Endothelial cell of umbilical vein (primary cell): ENCODE measurements around the gene NEK2. TPM values are rescaled to one million over a fixed set of nuclear protein-coding genes. Genes with fewer than 3 reads are reported as not detected.

Experiments used
- BruUV-seq: library from RNA; stranded (reverse); fragments of 400-500 nt; replicated peaks from 2 replicates; lab custom pipeline; 2021; lab: Mats Ljungman, UMichigan
- CTCF ChIA-PET: fragments of 300-600, 350-600 bp; sonication (Branson Sonifier 250); formaldehyde crosslinking; loops from one replicate; lab custom pipeline; 2021; ENCODE audit warnings: antibody characterized with exemption, inconsistent platforms; lab: Charles Lee
- POLR2A ChIA-PET: fragments of 300-600, 350-600 bp; sonication (Branson Sonifier 250); formaldehyde crosslinking; loops from one replicate; lab custom pipeline; 2021; ENCODE audit warnings: antibody characterized with exemption, inconsistent platforms; lab: Charles Lee
- DNase-seq: peaks from one replicate; pipeline ENCODE4 v3.0.0-alpha.2; 2011; ENCODE audit warnings: low read depth, low spot score
- FAIRE-seq: peaks from 2 replicates; lab custom pipeline; 2011; peaks lifted over from hg19 to GRCh38; lab: Jason Lieb, UNC
- H2AFZ ChIP-seq: 2 replicates; pipeline ENCODE4 v1.6.0; 2012; ENCODE audit warnings: low read depth, low read length, control low read depth, inconsistent platforms
- H3K27ac ChIP-seq: 2 replicates; pipeline ENCODE4 v1.5.1; 2011; ENCODE audit warnings: low read depth, mild to moderate bottlenecking, control low read depth, low read length, moderate library complexity; ENCODE audit not compliant: insufficient read depth
- H3K27me3 ChIP-seq, 2 experiments: 2 replicates each; pipeline versions ENCODE4 v1.6.0 to v1.6.1; 2011; ENCODE audit warnings: low read length in 2 of 2, mixed read lengths in 1 of 2; ENCODE audit not compliant: control insufficient read depth in 2 of 2, insufficient read depth in 2 of 2
- H3K36me3 ChIP-seq, 2 experiments: 2 replicates in 1 of 2; 3 replicates in 1 of 2; pipeline ENCODE4 v1.5.1; 2011; ENCODE audit warnings: low read length in 2 of 2, mild to moderate bottlenecking in 1 of 2, moderate library complexity in 1 of 2; ENCODE audit not compliant: control insufficient read depth in 2 of 2, insufficient read depth in 2 of 2; ENCODE audit errors: extremely low read depth in 1 of 2
- H3K4me1 ChIP-seq: 3 replicates; pipeline ENCODE4 v1.5.1; 2011; ENCODE audit warnings: mild to moderate bottlenecking, low read length; ENCODE audit not compliant: control insufficient read depth, insufficient read depth; ENCODE audit errors: extremely low read depth
- H3K4me2 ChIP-seq: 2 replicates; pipeline ENCODE4 v1.6.1; 2011; ENCODE audit warnings: low read length, control low read depth, mixed read lengths; ENCODE audit not compliant: insufficient read depth
- H3K4me3 ChIP-seq, 3 experiments: fragments of 200-600 bp in 1 of 3; sonication (generic), shearing (Covaris generic) in 1 of 3; replicated peaks in 1 of 3; 2 replicates each; pipeline ENCODE4 v1.5.1; 2011 to 2016; ENCODE audit warnings: control low read depth in 3 of 3, low read length in 3 of 3, mild to moderate bottlenecking in 2 of 3, inconsistent platforms in 1 of 3, low read depth in 1 of 3, moderate library complexity in 1 of 3; ENCODE audit not compliant: insufficient read depth in 1 of 3
- H3K79me2 ChIP-seq: 2 replicates; pipeline ENCODE4 v1.6.0; 2012; ENCODE audit warnings: low read length, inconsistent platforms; ENCODE audit not compliant: control insufficient read depth, insufficient read depth
- H3K9ac ChIP-seq: replicated peaks from 2 replicates; pipeline ENCODE3; 2011; ENCODE audit warnings: low read length, control low read depth; ENCODE audit not compliant: insufficient read depth; ENCODE audit errors: extremely low read depth
- H3K9me1 ChIP-seq: replicated peaks from 3 replicates; pipeline ENCODE4 v1.6.0; 2011; ENCODE audit warnings: mild to moderate bottlenecking, low read length; ENCODE audit not compliant: control insufficient read depth, insufficient read depth; ENCODE audit errors: extremely low read depth
- H3K9me3 ChIP-seq: replicated peaks from 2 replicates; pipeline ENCODE4 v1.5.1; 2012; ENCODE audit warnings: low read length, inconsistent platforms; ENCODE audit not compliant: control insufficient read depth, insufficient read depth
- H4K20me1 ChIP-seq: replicated peaks from 2 replicates; pipeline ENCODE3; 2011; ENCODE audit warnings: mild to moderate bottlenecking, low read length; ENCODE audit not compliant: control insufficient read depth, insufficient read depth; ENCODE audit errors: extremely low read depth
- EZH2 ChIP-seq: IDR thresholded peaks from 2 replicates; pipeline ENCODE4 v1.6.1; 2012; ENCODE audit warnings: borderline replicate concordance, low read depth, mild to moderate bottlenecking, moderate library complexity, low read length, inconsistent platforms; ENCODE audit not compliant: severe bottlenecking
- FOS ChIP-seq: IDR thresholded peaks from 2 replicates; pipeline ENCODE4 v1.6.1; 2011; ENCODE audit warnings: mild to moderate bottlenecking, low read length, moderate library complexity, borderline replicate concordance; ENCODE audit not compliant: insufficient read depth
- GATA2 ChIP-seq: IDR thresholded peaks from 2 replicates; pipeline ENCODE4 v1.7.0; 2011; ENCODE audit warnings: low read depth, mild to moderate bottlenecking, moderate library complexity, mixed read lengths, low read length; ENCODE audit not compliant: insufficient read length, insufficient read depth
- JUN ChIP-seq: IDR thresholded peaks from 2 replicates; pipeline ENCODE4 v1.6.1; 2011; ENCODE audit warnings: borderline replicate concordance, low read depth; ENCODE audit not compliant: insufficient read length, insufficient read depth
- MYC ChIP-seq: IDR thresholded peaks from one replicate; pipeline ENCODE4 v1.6.1; 2011; ENCODE audit warnings: mild to moderate bottlenecking, low read depth, low read length
- POLR2A ChIP-seq: IDR thresholded peaks from 2 replicates; pipeline ENCODE4 v1.6.1; 2012; ENCODE audit warnings: low read depth, mild to moderate bottlenecking, control low read depth, low read length
- POLR2AphosphoS5 ChIP-seq: IDR thresholded peaks from 2 replicates; pipeline ENCODE4 v1.6.1; 2012; ENCODE audit warnings: low read depth, mild to moderate bottlenecking, control low read depth, low read length, moderate library complexity; ENCODE audit not compliant: insufficient read depth
- dilution Hi-C: fragments of 300-500 bp; cut with MboI; formaldehyde crosslinking; loops from one replicate; pipeline ENCODE4 v1.15.0; 2019; ENCODE audit warnings: low sequenced_read_pairs; ENCODE audit not compliant: extremely low pct_ligation_motif_present
- intact Hi-C: fragments of 100-400 bp; cut with micrococcal nuclease; formaldehyde crosslinking; loops from one replicate; pipeline ENCODE4 v1.10.0; 2022
- polyA plus RNA-seq, 4 experiments: library from polyadenylated mRNA; depleted of rRNA in 3 of 4; stranded (reverse) in 3 of 4; unstranded in 1 of 4; fragments of >200 nt; gene quantifications; 2 replicates each; pipeline versions ENCODE4 v1.2.1 to v1.2.3, GENCODE V29; 2011 to 2012; ENCODE audit warnings: missing spikeins in 1 of 4
- total RNA-seq: library from RNA; stranded (reverse); gene quantifications from 2 replicates; pipeline ENCODE4 v1.2.3, GENCODE V29; 2021
- TF ChIP-seq, protein P1 (sequence below): IDR thresholded peaks from 2 replicates; pipeline ENCODE4 v1.6.1; 2011; ENCODE audit not compliant: insufficient read depth, insufficient read length
- TF ChIP-seq, protein P2 (sequence below), 2 donors: IDR thresholded peaks; 1 replicate in 1 of 2; 2 replicates in 1 of 2; pipeline ENCODE4 v1.5.1; 2011; ENCODE audit warnings: low read length in 2 of 2, mild to moderate bottlenecking in 2 of 2, moderate library complexity in 2 of 2, control low read depth in 1 of 2, inconsistent platforms in 1 of 2, low read depth in 1 of 2; ENCODE audit not compliant: insufficient read depth in 1 of 2; ENCODE audit errors: extremely low read depth in 1 of 2

NEK2 gene
- total and polyA plus RNA-seq, 2 donors (not counting 3 experiments of a cell fraction or from before 2014, with no cell fraction given), result 6.6 to 19.0 TPM

DNA sequence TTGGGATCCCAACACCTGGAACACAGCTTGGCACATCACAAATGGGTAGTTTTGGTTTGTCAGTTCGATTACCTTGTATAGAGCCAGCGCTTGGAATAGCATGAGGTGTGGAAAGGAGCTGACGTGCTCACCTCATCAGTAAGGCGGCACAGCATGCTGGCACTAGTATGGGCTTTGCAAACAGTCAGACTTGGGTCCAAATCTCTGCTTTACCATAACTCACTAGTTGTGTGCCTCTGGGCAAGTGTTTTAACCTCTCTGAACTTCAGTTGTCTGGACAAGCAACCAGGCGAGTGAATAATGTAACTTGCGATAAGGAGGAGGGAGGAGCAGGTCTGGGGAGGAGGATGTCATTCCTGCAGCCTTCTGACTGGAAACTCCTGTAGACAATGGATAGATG is 26.3 kb upstream of the NEK2 start:
- dilution Hi-C loops (no loop called here), intact Hi-C loops (no loop called here)
- H3K4me3 ChIP-seq, result no peak overlapping the region
- ChIA-PET POLR2A (no interaction called here), CTCF (interaction anchor here (0.7 kb wide), 1 partner anchor 97 kb away, joined by 3 read pairs; no protein-coding TSS in a partner anchor)
- H4K20me1 ChIP-seq, result no peaks in the 10 kb centered on the region
- peaks cover 10 to 11% of the 10 kb centered on the region in 2 experiments for H3K27me3 ChIP-seq
- H2AFZ ChIP-seq, result no peak overlapping the region
- H3K4me1 ChIP-seq, result no peaks in the 10 kb centered on the region
- FAIRE-seq (no peak), DNase-seq (no peak)
- no peaks in the 10 kb centered on the region for H3K9me1 ChIP-seq
- no peak overlapping the region for H3K27ac ChIP-seq
- TF ChIP-seq FOS (no peak), POLR2AphosphoS5 (no peak), POLR2A (no peak), EZH2 (no peak), GATA2 (no peak), MYC (no peak), JUN (no peak)
- TF ChIP-seq, protein P1, sequence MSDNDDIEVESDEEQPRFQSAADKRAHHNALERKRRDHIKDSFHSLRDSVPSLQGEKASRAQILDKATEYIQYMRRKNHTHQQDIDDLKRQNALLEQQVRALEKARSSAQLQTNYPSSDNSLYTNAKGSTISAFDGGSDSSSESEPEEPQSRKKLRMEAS, result no peak
- TF ChIP-seq, protein P2, sequence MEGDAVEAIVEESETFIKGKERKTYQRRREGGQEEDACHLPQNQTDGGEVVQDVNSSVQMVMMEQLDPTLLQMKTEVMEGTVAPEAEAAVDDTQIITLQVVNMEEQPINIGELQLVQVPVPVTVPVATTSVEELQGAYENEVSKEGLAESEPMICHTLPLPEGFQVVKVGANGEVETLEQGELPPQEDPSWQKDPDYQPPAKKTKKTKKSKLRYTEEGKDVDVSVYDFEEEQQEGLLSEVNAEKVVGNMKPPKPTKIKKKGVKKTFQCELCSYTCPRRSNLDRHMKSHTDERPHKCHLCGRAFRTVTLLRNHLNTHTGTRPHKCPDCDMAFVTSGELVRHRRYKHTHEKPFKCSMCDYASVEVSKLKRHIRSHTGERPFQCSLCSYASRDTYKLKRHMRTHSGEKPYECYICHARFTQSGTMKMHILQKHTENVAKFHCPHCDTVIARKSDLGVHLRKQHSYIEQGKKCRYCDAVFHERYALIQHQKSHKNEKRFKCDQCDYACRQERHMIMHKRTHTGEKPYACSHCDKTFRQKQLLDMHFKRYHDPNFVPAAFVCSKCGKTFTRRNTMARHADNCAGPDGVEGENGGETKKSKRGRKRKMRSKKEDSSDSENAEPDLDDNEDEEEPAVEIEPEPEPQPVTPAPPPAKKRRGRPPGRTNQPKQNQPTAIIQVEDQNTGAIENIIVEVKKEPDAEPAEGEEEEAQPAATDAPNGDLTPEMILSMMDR (IDR thresholded peaks at IDR 0.05; ENCODE audit: extremely low read depth in 1 of 2, insufficient read depth in 1 of 2, low read depth in 1 of 2, low read length in 2 of 2), result no peak
- no peaks in the 10 kb centered on the region for H3K36me3 ChIP-seq
- H3K4me2 ChIP-seq, result no peak overlapping the region
- H3K79me2 ChIP-seq, result no peaks in the 10 kb centered on the region
- H3K9me3 ChIP-seq, result no peaks in the 10 kb centered on the region
- BruUV-seq, result no TSS peak
- no peak overlapping the region for H3K9ac ChIP-seq
